Mesenchymal stem cell (in vitro differentiated cells and primary cell): Measurements from ENCODE around the gene PTPRD.
"Not testable (repeated sequence)": the region's sequence is repeated elsewhere in the genome, so short reads cannot be mapped to it uniquely, and the experiment has no call there.

Experiments used
- DNase-seq: peaks from one replicate; pipeline ENCODE4 v3.0.0-alpha.2; 2013
- H2AFZ ChIP-seq: one replicate; pipeline ENCODE4 v1.6.1; 2013; ENCODE audit warnings: low read depth, mild to moderate bottlenecking, control low read depth, inconsistent platforms, low read length, moderate library complexity
- H2AK5ac ChIP-seq: 2 replicates; pipeline ENCODE4 v1.6.1; 2013; ENCODE audit warnings: low read length, moderate library complexity, mild to moderate bottlenecking, inconsistent platforms; ENCODE audit not compliant: severe bottlenecking
- H2BK120ac ChIP-seq: one replicate; pipeline ENCODE4 v1.6.1; 2013; ENCODE audit warnings: low read depth, mild to moderate bottlenecking, inconsistent platforms, low read length, moderate library complexity
- H2BK12ac ChIP-seq, 2 experiments: one replicate each; pipeline ENCODE4 v1.6.1; 2013; ENCODE audit warnings: inconsistent platforms in 2 of 2, low read length in 2 of 2, mild to moderate bottlenecking in 2 of 2, moderate library complexity in 2 of 2, control low read depth in 1 of 2
- H2BK15ac ChIP-seq: one replicate; pipeline ENCODE4 v1.6.1; 2013; ENCODE audit warnings: mild to moderate bottlenecking, low read depth, inconsistent platforms; ENCODE audit not compliant: poor library complexity, severe bottlenecking
- H2BK5ac ChIP-seq: 2 replicates; pipeline ENCODE4 v1.6.1; 2013; ENCODE audit warnings: low read depth, mild to moderate bottlenecking, low read length, control low read depth, inconsistent platforms; ENCODE audit not compliant: poor library complexity, severe bottlenecking
- H3K14ac ChIP-seq, 2 experiments: one replicate each; pipeline ENCODE4 v1.6.1; 2013; ENCODE audit warnings: inconsistent platforms in 2 of 2, low read length in 2 of 2, control low read depth in 1 of 2, mild to moderate bottlenecking in 1 of 2, moderate library complexity in 1 of 2
- H3K18ac ChIP-seq, 2 experiments: one replicate each; pipeline ENCODE4 v1.6.1; 2013; ENCODE audit warnings: inconsistent platforms in 2 of 2, low read length in 2 of 2, control low read depth in 1 of 2, low read depth in 1 of 2, mild to moderate bottlenecking in 1 of 2
- H3K23ac ChIP-seq, 2 experiments: one replicate each; pipeline ENCODE4 v1.6.1; 2013; ENCODE audit warnings: inconsistent platforms in 2 of 2, low read length in 2 of 2, mild to moderate bottlenecking in 2 of 2, moderate library complexity in 2 of 2, control low read depth in 1 of 2
- H3K27ac ChIP-seq: 2 replicates; pipeline ENCODE4 v1.5.1; 2013; ENCODE audit warnings: mild to moderate bottlenecking, moderate library complexity, low read length, control low read depth, inconsistent platforms; ENCODE audit not compliant: poor library complexity, severe bottlenecking
- H3K27me3 ChIP-seq, 2 experiments: 2 replicates each; pipeline versions ENCODE4 v1.6.1 to v1.7.0; 2013; ENCODE audit warnings: low read length in 2 of 2, mild to moderate bottlenecking in 2 of 2, moderate library complexity in 2 of 2, control low read depth in 1 of 2, inconsistent platforms in 1 of 2; ENCODE audit not compliant: control insufficient read depth in 1 of 2, insufficient read depth in 1 of 2
- H3K36me3 ChIP-seq, 2 experiments: 2 replicates each; pipeline versions ENCODE4 v1.6.1 to v1.7.0; 2013; ENCODE audit warnings: low read length in 2 of 2, control low read depth in 1 of 2, inconsistent platforms in 1 of 2, low read depth in 1 of 2, mild to moderate bottlenecking in 1 of 2; ENCODE audit not compliant: insufficient read depth in 2 of 2, control insufficient read depth in 1 of 2
- H3K4ac ChIP-seq, 2 experiments: one replicate each; pipeline ENCODE4 v1.6.1; 2013; ENCODE audit warnings: inconsistent platforms in 2 of 2, low read length in 2 of 2, mild to moderate bottlenecking in 2 of 2, moderate library complexity in 2 of 2, control low read depth in 1 of 2, low read depth in 1 of 2
- H3K4me1 ChIP-seq: 2 replicates; pipeline ENCODE4 v1.6.1; 2013; ENCODE audit warnings: low read depth, low read length, control low read depth; ENCODE audit not compliant: control insufficient read depth, insufficient read depth
- H3K4me2 ChIP-seq: 2 replicates; pipeline ENCODE4 v1.6.1; 2013; ENCODE audit warnings: low read length, mild to moderate bottlenecking, inconsistent platforms; ENCODE audit not compliant: poor library complexity, severe bottlenecking
- H3K4me3 ChIP-seq, 2 experiments: 2 replicates each; pipeline versions ENCODE4 v1.5.1 to v1.7.0; 2013; ENCODE audit warnings: low read length in 2 of 2, mild to moderate bottlenecking in 2 of 2, control low read depth in 1 of 2, low read depth in 1 of 2; ENCODE audit not compliant: insufficient read depth in 1 of 2
- H3K79me1 ChIP-seq: replicated peaks from 2 replicates; pipeline ENCODE4 v1.6.1; 2013; ENCODE audit warnings: mild to moderate bottlenecking, control low read depth, low read length, inconsistent platforms; ENCODE audit not compliant: poor library complexity, severe bottlenecking
- H3K9ac ChIP-seq: 2 replicates; pipeline ENCODE4 v1.7.0; 2013; ENCODE audit warnings: mild to moderate bottlenecking, low read length, moderate library complexity
- H3K9me3 ChIP-seq: 2 replicates; pipeline ENCODE4 v1.7.0; 2013; ENCODE audit warnings: mild to moderate bottlenecking, low read length; ENCODE audit not compliant: control insufficient read depth
- H4K8ac ChIP-seq: one replicate; pipeline ENCODE4 v1.6.1; 2013; ENCODE audit warnings: inconsistent platforms, mild to moderate bottlenecking, low read length, moderate library complexity
- H4K91ac ChIP-seq: one replicate; pipeline ENCODE4 v1.6.1; 2013; ENCODE audit warnings: mild to moderate bottlenecking, low read length, inconsistent platforms
- WGBS: methylation state at CpG from one replicate; pipeline ENCODE4 v1.1.7; 2013; ENCODE audit warnings: mixed read lengths; 5-methylcytosine and 5-hydroxymethylcytosine counted together

Gene PTPRD

DNA sequence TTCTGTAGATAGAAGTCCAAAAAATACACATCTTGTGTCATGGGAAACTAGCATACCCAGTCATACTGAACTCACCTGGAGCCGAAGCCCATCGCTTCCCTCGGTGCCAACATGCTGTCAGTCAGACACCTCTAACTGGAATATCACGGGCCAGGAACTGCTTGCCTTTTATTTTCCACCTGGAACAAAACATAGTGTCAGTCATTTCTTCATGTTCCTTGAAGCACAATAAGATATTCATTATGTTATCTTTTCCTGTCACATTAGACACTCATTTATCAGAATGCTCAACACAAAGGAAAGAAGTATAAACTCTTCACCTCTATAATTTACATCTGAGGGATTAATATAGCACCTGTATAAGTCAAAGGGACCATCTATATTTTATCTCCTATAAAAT lies 674.4 kb downstream of the PTPRD start:
- Histone ChIP-seq H3K27ac (no peak overlapping the region), H3K4ac (no peak overlapping the region), H3K4me1 (no peaks in the 10 kb centered on the region), H3K18ac (no peak overlapping the region), H3K27me3 (peaks cover 0 to 3% of the 10 kb centered on the region in 2 experiments), H4K91ac (no peak overlapping the region), H2BK12ac (no peak overlapping the region), H2AK5ac (no peak overlapping the region), H3K4me3 (no peak overlapping the region), H2AFZ (no peak overlapping the region), H4K8ac (no peak overlapping the region), H2BK120ac (no peak overlapping the region), H2BK5ac (no peak overlapping the region), H3K9ac (no peak overlapping the region), H3K79me1 (no peaks in the 10 kb centered on the region), H2BK15ac (no peak overlapping the region), H3K4me2 (no peak overlapping the region), H3K23ac (no peak overlapping the region), H3K36me3 (no peaks in the 10 kb centered on the region), H3K9me3 (no peaks in the 10 kb centered on the region), H3K14ac (no peak overlapping the region)
- 96% methylated on average over 4 of the region's 4 CpGs for WGBS
- DNase-seq = no peak

DNA sequence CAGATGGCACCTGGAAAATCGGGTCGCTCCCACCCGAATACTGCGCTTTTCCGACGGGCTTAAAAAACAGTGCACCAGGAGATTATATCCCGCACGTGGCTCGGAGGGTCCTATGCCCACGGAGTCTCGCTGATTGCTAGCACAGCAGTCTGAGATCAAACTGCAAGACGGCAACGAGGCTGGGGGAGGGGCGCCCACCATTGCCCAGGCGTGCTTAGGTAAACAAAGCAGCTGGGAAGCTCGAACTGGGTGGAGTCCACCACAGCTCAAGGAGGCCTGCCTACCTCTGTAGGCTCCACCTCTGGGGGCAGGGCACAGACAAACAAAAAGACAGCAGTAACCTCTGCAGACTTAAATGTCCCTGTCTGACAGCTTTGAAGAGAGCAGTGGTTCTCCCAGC lies 681.3 kb downstream of the PTPRD start:
- not testable (repeated sequence) for H2BK12ac ChIP-seq, H3K9me3 ChIP-seq, H2BK5ac ChIP-seq, H4K91ac ChIP-seq, H3K23ac ChIP-seq, H2AK5ac ChIP-seq, DNase-seq, H2AFZ ChIP-seq, H3K9ac ChIP-seq, H3K27ac ChIP-seq, H4K8ac ChIP-seq, H2BK120ac ChIP-seq, H3K4me3 ChIP-seq, H3K4me1 ChIP-seq, H3K36me3 ChIP-seq, H3K27me3 ChIP-seq, H2BK15ac ChIP-seq, H3K14ac ChIP-seq, H3K79me1 ChIP-seq, H3K4ac ChIP-seq, H3K18ac ChIP-seq, H3K4me2 ChIP-seq
- WGBS = 98% methylated on average over 11 of the region's 16 CpGs

GRCh38 chr9:9924376-9924775 lies 688.4 kb downstream of the PTPRD start:
- Histone ChIP-seq H3K79me1 (no peaks in the 10 kb centered on the region), H4K8ac (no peak overlapping the region), H2BK15ac (no peak overlapping the region), H3K9ac (peak overlapping the region; percentile 40), H4K91ac (no peak overlapping the region), H2BK120ac (no peak overlapping the region), H3K4ac (no peak overlapping the region), H3K14ac (no peak overlapping the region), H3K9me3 (no peaks in the 10 kb centered on the region), H3K23ac (no peak overlapping the region), H2AFZ (no peak overlapping the region), H3K4me1 (no peaks in the 10 kb centered on the region), H3K36me3 (no peaks in the 10 kb centered on the region), H3K18ac (no peak overlapping the region), H2BK5ac (no peak overlapping the region), H3K27me3 (no peaks in the 10 kb centered on the region), H3K4me3 (peak overlapping the region in 1 of 2 experiments; percentile 50), H3K4me2 (no peak overlapping the region), H2AK5ac (no peak overlapping the region), H2BK12ac (no peak overlapping the region), H3K27ac (no peak overlapping the region)
- 100% methylated on average over 1 of the region's 3 CpGs for WGBS
- no peak for DNase-seq

GRCh38 chr9:9921805-9922204 lies 691.0 kb downstream of the PTPRD start:
- 54% methylated on average over 1 of the region's 2 CpGs for WGBS
- H2BK15ac ChIP-seq = no peak overlapping the region
- peaks cover 2% of the 10 kb centered on the region for H3K9me3 ChIP-seq
- no peak overlapping the region for H3K9ac ChIP-seq
- no peaks in the 10 kb centered on the region for H3K79me1 ChIP-seq
- no peak overlapping the region for H2AK5ac ChIP-seq
- no peaks in the 10 kb centered on the region for H3K36me3 ChIP-seq
- no peaks in the 10 kb centered on the region for H3K27me3 ChIP-seq
- no peak overlapping the region for H3K4ac ChIP-seq
- H3K4me3 ChIP-seq = no peak overlapping the region
- H2BK5ac ChIP-seq = no peak overlapping the region
- H3K18ac ChIP-seq = no peak overlapping the region
- H3K27ac ChIP-seq = no peak overlapping the region
- H3K23ac ChIP-seq = no peak overlapping the region
- H4K91ac ChIP-seq = no peak overlapping the region
- H3K14ac ChIP-seq = no peak overlapping the region
- H2BK12ac ChIP-seq = no peak overlapping the region
- no peaks in the 10 kb centered on the region for H3K4me1 ChIP-seq
- no peak overlapping the region for H2BK120ac ChIP-seq
- no peak for DNase-seq
- no peak overlapping the region for H3K4me2 ChIP-seq
- no peak overlapping the region for H2AFZ ChIP-seq
- H4K8ac ChIP-seq = no peak overlapping the region
